ENCODE data around the gene WIF1. TPM values are rescaled to one million over a fixed set of nuclear protein-coding genes. Genes with fewer than 3 reads are reported as not detected.

WIF1 gene
- total and polyA plus RNA-seq, 2 of the 8 experiments (the other 6 are each of a cell fraction or from before 2014, with no cell fraction given): 1.8 to 9.1 TPM

- H4K5ac ChIP-seq (ENCODE audit: insufficient read length, low read depth, low read length): no peak overlapping the region
- peak overlapping the region; percentile 84; the same call in 1 of the 2 replicates for H2BK20ac ChIP-seq (ENCODE audit: low read length)
- no peak for TF ChIP-seq TEAD4 (IDR thresholded peaks at IDR 0.05; ENCODE audit: low read depth, low read length)
- TF ChIP-seq KDM4A (IDR thresholded peaks at IDR 0.05; ENCODE audit: low read depth, low read length, severe bottlenecking): no peak
- no peak for TF ChIP-seq RAD21 (IDR thresholded peaks at IDR 0.05 in 1 of 2, conservative IDR thresholded peaks at IDR 0.05 in 1 of 2; ENCODE audit: low read depth in 2 of 2, low read length in 2 of 2)
- no peak for TF ChIP-seq USF2 (IDR thresholded peaks at IDR 0.05; ENCODE audit: low read length)
- no peak for TF ChIP-seq GTF2F1 (IDR thresholded peaks at IDR 0.05; ENCODE audit: borderline replicate concordance, low read depth, low read length)
- TF ChIP-seq HDAC2 (IDR thresholded peaks at IDR 0.05; ENCODE audit: borderline replicate concordance in 1 of 2, low read depth in 2 of 2, low read length in 2 of 2): no peak
- TF ChIP-seq BCL11A (IDR thresholded peaks at IDR 0.05; ENCODE audit: low read depth in 2 of 2, low read length in 2 of 2): no peak
- TF ChIP-seq SIRT6 (IDR thresholded peaks at IDR 0.05; ENCODE audit: low read length): no peak
- TF ChIP-seq ASH2L (IDR thresholded peaks at IDR 0.05; ENCODE audit: low read length): no peak
- WGBS, 2 experiments (ENCODE audit: extremely low coverage in 1 of 2, insufficient coverage in 1 of 2, insufficient read length in 1 of 2, insufficient replicate concordance in 2 of 2, low coverage in 1 of 2, low lambda C conversion rate in 2 of 2, missing lambda C conversion rate in 1 of 2): 91% methylated on average over 9 of the region's 9 CpGs; no CpG with 5 or more reads in 1 of the 2 experiments
- peak overlapping the region in 1 of 4 experiments; percentile 34; a peak in 1 of 7 replicates for H3K9ac ChIP-seq (replicated peaks in 1 of 4; ENCODE audit: extremely low read depth in 1 of 4, low read depth in 3 of 4, low read length in 3 of 4)
- no peaks in the 10 kb centered on the region for H3K9me3 ChIP-seq (ENCODE audit: insufficient read depth in 2 of 2, low read depth in 1 of 2, low read length in 1 of 2)
- no peaks in the 10 kb centered on the region for H4K20me1 ChIP-seq (replicated peaks in 1 of 2; ENCODE audit: control insufficient read depth in 1 of 2, insufficient read depth in 2 of 2, low read length in 2 of 2)
- no peak overlapping the region for H4K91ac ChIP-seq (replicated peaks; ENCODE audit: insufficient read length, low read length)
- no peak overlapping the region for H3K14ac ChIP-seq (ENCODE audit: insufficient read length)
- no peaks in the 10 kb centered on the region for H3K79me1 ChIP-seq (ENCODE audit: low read depth, low read length)
- FAIRE-seq (no peak), DNase-seq (ENCODE audit: low read depth in 1 of 2, low spot score in 2 of 2) (no peak)
- H2BK5ac ChIP-seq (ENCODE audit: low read depth, low read length): no peak overlapping the region
- H3K4me1 ChIP-seq (replicated peaks in 1 of 4; ENCODE audit: control insufficient read depth in 3 of 4, insufficient read depth in 4 of 4, low read length in 3 of 4): no peaks in the 10 kb centered on the region
- H3K56ac ChIP-seq (replicated peaks; ENCODE audit: insufficient read length, low read depth, low read length): no peak overlapping the region
- H3K4me2 ChIP-seq (ENCODE audit: insufficient read depth in 1 of 2, low read depth in 2 of 2, low read length in 2 of 2): no peak overlapping the region
- no peaks in the 10 kb centered on the region for H3K27me3 ChIP-seq (replicated peaks in 1 of 4; ENCODE audit: control insufficient read depth in 3 of 4, extremely low read depth in 1 of 4, insufficient read depth in 3 of 4, low read length in 3 of 4)
- ChIA-PET CTCF (ENCODE audit: partially characterized antibody) (interaction anchor here (0.6 to 0.9 kb wide), 4 partner anchors 12 to 1618 kb away, joined by 3 to 5 read pairs (median 4); no protein-coding TSS in a partner anchor), POLR2A (ENCODE audit: partially characterized antibody) (interaction anchor here (0.7 kb wide), 1 partner anchor 242 kb away, joined by 3 read pairs; no protein-coding TSS in a partner anchor)
- no peak overlapping the region for H2AFZ ChIP-seq (ENCODE audit: low read length)
- no peaks in the 10 kb centered on the region for H3K23me2 ChIP-seq (ENCODE audit: low read depth, low read length)
- H3K36me3 ChIP-seq (ENCODE audit: control insufficient read depth in 2 of 4, insufficient read depth in 4 of 4, low read length in 3 of 4): no peaks in the 10 kb centered on the region
- no peak overlapping the region for H3K4ac ChIP-seq (replicated peaks; ENCODE audit: insufficient read length, low read depth, low read length)
- H3K23ac ChIP-seq (ENCODE audit: insufficient read length): no peak overlapping the region
- H2BK15ac ChIP-seq (ENCODE audit: low read length): no peak overlapping the region
- H3K18ac ChIP-seq (ENCODE audit: extremely low read depth, low read length): no peak overlapping the region
- no peak overlapping the region for H2BK12ac ChIP-seq (ENCODE audit: low read depth, low read length)
- H3K4me3 ChIP-seq (ENCODE audit: extremely low read depth in 1 of 4, insufficient read depth in 2 of 4, low read depth in 3 of 4, low read length in 4 of 4): no peak overlapping the region
- no peak overlapping the region for H3K27ac ChIP-seq (ENCODE audit: low read depth, low read length)
- no peaks in the 10 kb centered on the region for H3K79me2 ChIP-seq (ENCODE audit: control insufficient read depth in 1 of 2, insufficient read depth in 2 of 2, low read length in 2 of 2)
- H2AK5ac ChIP-seq (ENCODE audit: low read depth, low read length): no peak overlapping the region
- H4K8ac ChIP-seq (ENCODE audit: extremely low read depth, insufficient read depth, low read length): no peak overlapping the region
- no peak overlapping the region for H2BK120ac ChIP-seq (replicated peaks; ENCODE audit: low read depth, low read length)
Measured at GRCh38 chr12:65014504-65015271, 106.4 kb downstream of the WIF1 start.

All from H1 (cell line).